Osteocyte (in vitro differentiated cells): ENCODE data around the gene HDAC4. TPM values are rescaled to one million over a fixed set of nuclear protein-coding genes. Genes with fewer than 3 reads are reported as not detected.

Experiments
- DNase-seq: peaks from one replicate; pipeline ENCODE4 v3.0.0; 2021; ENCODE audit warnings: mixed read lengths; ENCODE audit not compliant: unreplicated experiment; ENCODE audit errors: extremely low spot score
- H3K27ac Mint-ChIP-seq: one replicate; pipeline ENCODE4 v1.8.0; 2021; ENCODE audit warnings: mild to moderate bottlenecking, mixed read lengths; ENCODE audit not compliant: unreplicated experiment
- H3K27me3 Mint-ChIP-seq: one replicate; pipeline ENCODE4 v1.8.0; 2021; ENCODE audit warnings: mixed read lengths; ENCODE audit not compliant: unreplicated experiment
- H3K36me3 Mint-ChIP-seq: one replicate; pipeline ENCODE4 v1.8.0; 2021; ENCODE audit warnings: mixed read lengths; ENCODE audit not compliant: unreplicated experiment
- H3K4me1 Mint-ChIP-seq: one replicate; pipeline ENCODE4 v1.8.0; 2021; ENCODE audit warnings: mixed read lengths; ENCODE audit not compliant: unreplicated experiment
- H3K4me3 Mint-ChIP-seq: one replicate; pipeline ENCODE4 v1.8.0; 2021; ENCODE audit warnings: mild to moderate bottlenecking, moderate library complexity, mixed read lengths; ENCODE audit not compliant: unreplicated experiment
- H3K9me3 Mint-ChIP-seq: one replicate; pipeline ENCODE4 v1.8.0; 2021; ENCODE audit warnings: mixed read lengths; ENCODE audit not compliant: unreplicated experiment
- total RNA-seq: library from RNA; stranded (reverse); gene quantifications from 2 replicates; pipeline ENCODE4 v1.2.1, GENCODE V29; 2021
- TF ChIP-seq, protein P1 (sequence below): fragments of 200-600 bp; sonication (generic); IDR thresholded peaks from 2 replicates; pipeline ENCODE4 v1.5.0; 2021; ENCODE audit warnings: antibody characterized with exemption, mild to moderate bottlenecking, moderate library complexity

The HDAC4 gene
- total RNA-seq, 1 donor from 2014 or later = 30.3 TPM

DNA sequence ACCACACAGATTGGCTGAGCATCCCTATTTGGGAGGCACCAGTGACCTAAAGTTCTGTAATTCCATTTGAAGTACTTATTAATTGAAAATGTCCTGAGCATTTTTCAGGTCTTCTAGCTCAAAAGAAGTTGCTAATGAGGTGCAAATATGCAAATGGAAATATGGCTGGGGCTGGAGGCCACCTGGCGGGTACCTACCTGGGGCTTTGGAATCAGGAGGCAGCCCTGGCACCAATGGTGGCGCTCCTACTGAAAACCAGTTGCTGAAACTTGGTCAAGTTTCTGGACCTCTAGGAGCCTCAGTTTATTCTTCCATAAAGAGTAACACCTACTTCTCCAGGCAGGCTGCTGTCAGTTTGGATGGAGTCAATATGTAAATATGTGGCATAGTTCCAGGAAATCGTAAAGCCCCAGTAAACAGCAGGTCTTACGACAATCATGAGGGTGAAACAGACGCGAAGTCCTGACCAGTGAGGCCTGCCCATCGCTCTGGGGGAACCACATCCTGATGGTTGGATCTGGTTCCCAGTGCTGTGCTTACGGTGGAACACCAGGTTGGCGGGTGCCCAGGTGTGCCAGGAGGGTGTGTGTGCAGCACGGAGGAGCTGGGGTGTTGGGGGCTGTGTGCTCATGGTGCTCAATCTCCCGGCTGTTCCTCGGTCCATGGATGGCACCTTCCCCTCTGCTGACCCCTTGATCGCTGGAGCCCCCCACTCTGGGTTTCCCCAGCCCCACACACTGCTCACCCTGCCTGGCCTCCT lies 366.8 kb downstream of the HDAC4 start:
- no peak overlapping the region for H3K27ac Mint-ChIP-seq
- no peaks in the 10 kb centered on the region for H3K36me3 Mint-ChIP-seq

DNA sequence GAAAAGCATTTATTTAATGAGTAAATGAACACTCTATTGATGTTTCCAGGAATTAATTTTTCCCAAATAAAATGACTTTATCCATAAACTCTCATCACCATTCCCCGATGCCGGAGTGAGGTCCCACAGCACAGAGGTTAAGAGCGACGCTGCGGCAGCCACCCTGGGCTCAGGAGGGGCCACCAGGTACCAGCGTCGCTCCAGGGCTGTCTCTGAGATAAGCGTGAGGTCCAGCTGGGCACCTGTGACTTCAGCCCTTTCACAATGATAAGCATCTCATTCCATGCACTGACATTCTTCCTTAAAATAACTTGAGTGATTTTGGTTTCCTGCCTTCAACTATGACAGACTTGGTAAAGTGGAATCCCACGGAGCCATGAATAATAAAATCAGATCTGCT lies 370.9 kb downstream of the HDAC4 start:
- Mint-ChIP-seq H3K27ac (no peak overlapping the region), H3K27me3 (peaks cover 30% of the 10 kb centered on the region), H3K4me3 (no peak overlapping the region), H3K36me3 (no peaks in the 10 kb centered on the region), H3K9me3 (no peaks in the 10 kb centered on the region), H3K4me1 (peaks cover 11% of the 10 kb centered on the region)
- TF ChIP-seq, protein P1, sequence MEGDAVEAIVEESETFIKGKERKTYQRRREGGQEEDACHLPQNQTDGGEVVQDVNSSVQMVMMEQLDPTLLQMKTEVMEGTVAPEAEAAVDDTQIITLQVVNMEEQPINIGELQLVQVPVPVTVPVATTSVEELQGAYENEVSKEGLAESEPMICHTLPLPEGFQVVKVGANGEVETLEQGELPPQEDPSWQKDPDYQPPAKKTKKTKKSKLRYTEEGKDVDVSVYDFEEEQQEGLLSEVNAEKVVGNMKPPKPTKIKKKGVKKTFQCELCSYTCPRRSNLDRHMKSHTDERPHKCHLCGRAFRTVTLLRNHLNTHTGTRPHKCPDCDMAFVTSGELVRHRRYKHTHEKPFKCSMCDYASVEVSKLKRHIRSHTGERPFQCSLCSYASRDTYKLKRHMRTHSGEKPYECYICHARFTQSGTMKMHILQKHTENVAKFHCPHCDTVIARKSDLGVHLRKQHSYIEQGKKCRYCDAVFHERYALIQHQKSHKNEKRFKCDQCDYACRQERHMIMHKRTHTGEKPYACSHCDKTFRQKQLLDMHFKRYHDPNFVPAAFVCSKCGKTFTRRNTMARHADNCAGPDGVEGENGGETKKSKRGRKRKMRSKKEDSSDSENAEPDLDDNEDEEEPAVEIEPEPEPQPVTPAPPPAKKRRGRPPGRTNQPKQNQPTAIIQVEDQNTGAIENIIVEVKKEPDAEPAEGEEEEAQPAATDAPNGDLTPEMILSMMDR = no peak
- DNase-seq = no peak

More for the DNA sequence above, 366.8 kb downstream of the HDAC4 start:
- TF ChIP-seq, protein P1 = no peak
- Mint-ChIP-seq H3K4me1 (no peaks in the 10 kb centered on the region), H3K9me3 (no peaks in the 10 kb centered on the region), H3K4me3 (no peak overlapping the region), H3K27me3 (peaks cover 30% of the 10 kb centered on the region)
- no peak for DNase-seq

DNA sequence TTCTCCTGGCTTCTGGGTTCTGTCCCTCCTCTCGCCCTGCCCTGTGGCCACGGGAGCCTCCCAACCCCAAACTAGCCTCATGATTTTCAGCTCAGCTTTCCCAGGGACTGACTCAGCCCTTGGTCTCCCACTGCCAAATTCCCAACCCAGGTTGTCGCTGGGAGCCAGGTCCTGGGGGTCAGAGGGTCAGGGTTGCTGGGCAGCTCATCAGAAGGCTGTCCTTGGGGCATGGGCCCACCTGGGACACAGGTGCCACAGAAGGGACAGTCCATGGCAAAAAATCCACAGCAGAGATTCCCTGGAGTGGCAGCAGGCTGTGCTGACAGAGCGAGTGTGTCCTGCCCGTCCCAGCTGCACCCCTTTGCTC lies 372.6 kb downstream of the HDAC4 start:
- H3K4me3 Mint-ChIP-seq = no peak overlapping the region
- H3K4me1 Mint-ChIP-seq = peaks cover 18% of the 10 kb centered on the region
- no peaks in the 10 kb centered on the region for H3K36me3 Mint-ChIP-seq

DNA sequence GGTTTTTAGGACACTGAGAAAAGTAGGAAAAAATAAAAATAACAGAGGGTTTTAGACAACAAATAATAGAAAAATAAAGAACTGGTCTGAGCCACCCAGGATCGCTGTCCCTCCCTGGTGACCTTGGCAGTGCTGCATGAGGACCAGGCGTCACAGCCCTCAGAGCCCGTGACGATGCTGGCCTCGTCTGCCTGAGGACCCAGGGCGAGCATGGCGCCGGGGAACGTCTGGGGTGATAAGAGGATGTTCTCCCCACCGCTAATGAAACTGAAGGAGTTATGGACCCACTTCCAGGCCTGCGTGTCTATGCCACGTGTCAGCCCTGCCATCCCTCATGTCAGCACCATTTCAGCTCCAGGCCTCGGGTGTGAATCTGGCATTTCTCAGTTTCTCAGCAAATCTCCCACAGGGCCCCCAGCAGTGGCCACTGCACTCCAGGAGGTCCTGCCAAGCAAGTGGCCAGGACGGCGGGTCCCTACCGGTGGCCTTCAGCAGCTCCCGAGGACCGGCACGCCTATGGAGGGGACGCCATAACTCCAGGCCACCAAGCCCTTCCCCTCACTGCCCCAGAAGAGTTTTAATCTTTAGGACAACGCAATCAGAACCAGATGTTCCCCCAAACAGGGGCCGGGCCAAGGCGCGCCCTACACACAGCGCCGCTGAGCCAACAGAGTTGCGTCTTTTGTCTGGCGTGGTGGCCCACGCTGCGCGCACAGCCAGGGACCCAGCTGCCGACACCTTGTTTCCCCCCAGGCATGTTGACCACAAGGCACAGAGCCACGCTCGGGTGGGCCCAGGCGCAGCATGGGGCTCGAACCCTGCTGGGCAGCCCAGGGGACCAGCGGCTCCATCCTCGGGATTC lies 373.2 kb downstream of the HDAC4 start:
- H3K27ac Mint-ChIP-seq = no peak overlapping the region
- no peak for DNase-seq
- no peaks in the 10 kb centered on the region for H3K9me3 Mint-ChIP-seq
- H3K4me3 Mint-ChIP-seq = no peak overlapping the region
- TF ChIP-seq, protein P1 = no peak
- peaks cover 22% of the 10 kb centered on the region for H3K27me3 Mint-ChIP-seq
- H3K4me1 Mint-ChIP-seq = peaks cover 18% of the 10 kb centered on the region
- H3K36me3 Mint-ChIP-seq = no peaks in the 10 kb centered on the region

More for the DNA sequence above, 372.6 kb downstream of the HDAC4 start:
- H3K9me3 Mint-ChIP-seq = no peaks in the 10 kb centered on the region
- H3K27ac Mint-ChIP-seq = no peak overlapping the region
- H3K27me3 Mint-ChIP-seq = peaks cover 24% of the 10 kb centered on the region
- TF ChIP-seq, protein P1 = no peak
- DNase-seq = no peak

DNA sequence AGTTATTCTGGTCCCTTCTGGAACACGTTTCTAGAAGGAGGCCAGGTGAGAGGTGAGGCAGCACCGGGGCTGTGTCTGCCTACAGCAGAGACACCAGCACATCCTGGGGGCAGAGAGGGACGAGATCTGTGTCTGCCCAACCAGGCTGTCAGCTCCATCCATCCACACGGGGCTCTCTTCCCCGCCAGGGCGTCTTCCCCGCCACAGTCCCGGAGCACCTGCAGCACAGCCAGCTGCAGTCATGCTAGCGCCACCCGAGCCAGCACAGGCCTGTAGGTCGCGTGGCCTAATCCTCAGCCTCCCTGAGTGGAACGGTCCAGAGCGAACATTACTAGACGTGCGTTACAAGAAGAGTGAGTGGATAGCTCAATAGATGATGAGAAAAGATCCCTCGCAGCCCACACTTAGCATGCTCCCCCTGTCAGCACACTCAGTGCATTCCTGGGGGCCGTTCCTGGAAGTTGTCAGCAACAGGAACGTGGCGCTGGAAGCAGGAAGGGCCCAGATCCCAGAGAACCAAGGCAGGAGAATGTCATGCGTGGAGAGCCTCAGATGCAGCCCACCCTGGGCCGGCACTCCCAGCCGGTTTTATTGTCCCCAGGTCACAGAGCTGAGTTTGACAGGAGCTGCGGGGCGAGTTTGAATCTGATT lies 374.0 kb downstream of the HDAC4 start:
- Mint-ChIP-seq H3K27ac (no peak overlapping the region), H3K4me3 (no peak overlapping the region), H3K9me3 (no peaks in the 10 kb centered on the region), H3K4me1 (peaks cover 18% of the 10 kb centered on the region), H3K36me3 (no peaks in the 10 kb centered on the region), H3K27me3 (peaks cover 19% of the 10 kb centered on the region)
- DNase-seq = no peak
- TF ChIP-seq, protein P1 = no peak
